A673 (cell line): Measurements from ENCODE around the gene EPN2.
"Not testable (repeated sequence)": the region's sequence is repeated elsewhere in the genome, so short reads cannot be mapped to it uniquely, and the experiment has no call there.

Source experiments
- CTCF ChIP-seq: fragments of 300-800, 200-600 bp; sonication (generic); conservative IDR thresholded peaks from 2 replicates; pipeline ENCODE4 v1.5.1; 2017; ENCODE audit warnings: low read depth, mild to moderate bottlenecking, antibody characterized with exemption, low read length, moderate library complexity, mixed read lengths
- EZH2 ChIP-seq: fragments of 200-600 bp; sonication (generic); IDR thresholded peaks from 2 replicates; pipeline ENCODE4 v1.6.1; 2017; ENCODE audit warnings: borderline replicate concordance, low read depth, mild to moderate bottlenecking, mixed read lengths, antibody characterized with exemption, low read length; ENCODE audit not compliant: poor library complexity, severe bottlenecking

- not testable (repeated sequence) for TF ChIP-seq CTCF, EZH2
Measured at GRCh38 chr17:19234676-19235075, 2.5 kb upstream of the EPN2 start.
